GM12878 (cell line): ENCODE results near the gene SLC6A11. TPM values are rescaled to one million over a fixed set of nuclear protein-coding genes. Genes with fewer than 3 reads are reported as not detected.

Experiments
- ATAC-seq: fragments of 200-7000 bp; cut with Tn5 transposase; 3 replicates; pipeline ENCODE4 v1.9.1; 2020; ENCODE audit warnings: mild to moderate bottlenecking, moderate library complexity
- BruUV-seq: library from RNA; stranded (reverse); fragments of 400-500 nt; replicated peaks from 2 replicates; lab custom pipeline; 2021; lab: Mats Ljungman, UMichigan
- CTCF ChIA-PET: fragments of 300-600 bp; sonication (Branson Sonifier 250); formaldehyde crosslinking; extraction: SDS; loops from one replicate; lab custom pipeline; 2021; ENCODE audit warnings: inconsistent platforms; lab: Yijun Ruan, JAX
- POLR2A ChIA-PET: fragments of 350-600 bp; formaldehyde crosslinking; extraction: SDS; loops from one replicate; lab custom pipeline; 2021; ENCODE audit warnings: inconsistent platforms; lab: Charles Lee
- RAD21 ChIA-PET: fragments of 300-600 bp; sonication (Branson Sonifier 250); formaldehyde crosslinking; loops from one replicate; lab custom pipeline; 2023; ENCODE audit warnings: antibody characterized with exemption; ENCODE audit not compliant: unreplicated experiment; lab: Charles Lee
- SMC1A ChIA-PET: fragments of 300-600 bp; sonication (Branson Sonifier 250); formaldehyde crosslinking; loops from one replicate; lab custom pipeline; 2023; ENCODE audit not compliant: unreplicated experiment, uncharacterized antibody; lab: Charles Lee
- DNase-seq: peaks from one replicate; pipeline ENCODE4 v3.0.0-alpha.2; 2011; ENCODE audit warnings: low read depth, low spot score
- FAIRE-seq: peaks from 3 replicates; lab custom pipeline; 2011; peaks lifted over from hg19 to GRCh38; lab: Jason Lieb, UNC
- H2AFZ ChIP-seq: 2 replicates; pipeline ENCODE4 v1.6.0; 2011; ENCODE audit warnings: low read depth, low read length, control low read depth; ENCODE audit not compliant: control insufficient read depth
- H3K27ac ChIP-seq: 2 replicates; pipeline ENCODE4 v1.5.1; 2011; ENCODE audit warnings: control low read depth; ENCODE audit not compliant: control insufficient read depth, insufficient read depth
- H3K27me3 ChIP-seq, 2 experiments: replicated peaks in 1 of 2; 2 replicates each; pipeline versions ENCODE4 v1.6.0 to v1.6.1; 2011; ENCODE audit warnings: low read length in 1 of 2; ENCODE audit not compliant: control insufficient read depth in 2 of 2, insufficient read depth in 2 of 2
- H3K36me3 ChIP-seq, 2 experiments: 2 replicates each; pipeline ENCODE4 v1.5.1; 2011; ENCODE audit warnings: low read length in 1 of 2; ENCODE audit not compliant: control insufficient read depth in 2 of 2, insufficient read depth in 2 of 2
- H3K4me1 ChIP-seq: 2 replicates; pipeline ENCODE4 v1.6.1; 2011; ENCODE audit warnings: mild to moderate bottlenecking, low read length, moderate library complexity, mixed read lengths; ENCODE audit not compliant: control insufficient read depth, insufficient read depth
- H3K4me2 ChIP-seq: 2 replicates; pipeline ENCODE4 v1.6.0; 2011; ENCODE audit warnings: control low read depth; ENCODE audit not compliant: control insufficient read depth, insufficient read depth
- H3K4me3 ChIP-seq: fragments of 200-600 bp; sonication (generic); 2 replicates; pipeline ENCODE4 v1.5.1; 2016
- H3K79me2 ChIP-seq: 2 replicates; pipeline ENCODE4 v1.6.0; 2011; ENCODE audit warnings: low read length; ENCODE audit not compliant: control insufficient read depth, insufficient read depth
- H3K9ac ChIP-seq: 2 replicates; pipeline ENCODE4 v1.8.0; 2011; ENCODE audit warnings: low read length, control low read depth, mixed read lengths; ENCODE audit not compliant: control insufficient read depth, insufficient read depth
- H3K9me3 ChIP-seq: replicated peaks from 3 replicates; pipeline ENCODE4 v1.5.1; 2011; ENCODE audit warnings: mild to moderate bottlenecking, low read length; ENCODE audit not compliant: control insufficient read depth, insufficient read depth
- H4K20me1 ChIP-seq: 2 replicates; pipeline ENCODE4 v1.6.0; 2011; ENCODE audit not compliant: control insufficient read depth, insufficient read depth
- BCL11A ChIP-seq: IDR thresholded peaks from 2 replicates; pipeline ENCODE4 v1.6.1; 2011; ENCODE audit warnings: low read depth, low read length
- BMI1 ChIP-seq: fragments of 450-650 bp; IDR thresholded peaks from 2 replicates; pipeline ENCODE4 v1.6.1; 2016; ENCODE audit warnings: mild to moderate bottlenecking, moderate library complexity, borderline replicate concordance
- BRCA1 ChIP-seq: IDR thresholded peaks from 2 replicates; pipeline ENCODE4 v1.6.1; 2011; ENCODE audit warnings: low read depth, low read length, improper control_type of control experiment
- ESRRA ChIP-seq: IDR thresholded peaks from 2 replicates; pipeline ENCODE4 v1.6.1; 2012; ENCODE audit warnings: mild to moderate bottlenecking, low read length, improper control_type of control experiment
- HCFC1 ChIP-seq: fragments of 150-350 bp; IDR thresholded peaks from 2 replicates; pipeline ENCODE4 v1.6.1; 2014; ENCODE audit warnings: low read length
- JUNB ChIP-seq: IDR thresholded peaks from 2 replicates; pipeline ENCODE4 v1.6.1; 2016; ENCODE audit warnings: antibody characterized with exemption, mild to moderate bottlenecking
- MXI1 ChIP-seq: fragments of 150-350 bp; IDR thresholded peaks from 2 replicates; pipeline ENCODE4 v1.6.1; 2011; ENCODE audit warnings: low read depth, mild to moderate bottlenecking, inconsistent platforms, low read length, improper control_type of control experiment
- PAX8 ChIP-seq: fragments of 450-650 bp; IDR thresholded peaks from 2 replicates; pipeline ENCODE4 v1.6.1; 2017; ENCODE audit warnings: mild to moderate bottlenecking, moderate library complexity
- RBBP5 ChIP-seq: fragments of 200-600 bp; sonication (generic); conservative IDR thresholded peaks from 2 replicates; pipeline ENCODE4 v1.6.1; 2016
- SMC3 ChIP-seq: IDR thresholded peaks from 2 replicates; pipeline ENCODE4 v1.6.1; 2011; ENCODE audit warnings: low read length, improper control_type of control experiment, borderline replicate concordance
- SP1 ChIP-seq: IDR thresholded peaks from one replicate; pipeline ENCODE4 v1.6.1; 2011; ENCODE audit warnings: low read depth, low read length
- SRF ChIP-seq, 2 experiments: IDR thresholded peaks; 2 replicates each; pipeline ENCODE4 v1.6.1; 2011; ENCODE audit warnings: low read depth in 2 of 2, low read length in 2 of 2, mild to moderate bottlenecking in 1 of 2, moderate library complexity in 1 of 2
- TARDBP ChIP-seq: IDR thresholded peaks from 2 replicates; pipeline ENCODE4 v1.6.1; 2016; ENCODE audit warnings: borderline replicate concordance
- YBX1 ChIP-seq: fragments of 450-650 bp; IDR thresholded peaks from 2 replicates; pipeline ENCODE4 v1.6.1; 2016; ENCODE audit warnings: antibody characterized with exemption
- WGBS: methylation state at CpG from one replicate; pipeline ENCODE4 v1.1.6; 2016; ENCODE audit warnings: low lambda C conversion rate; ENCODE audit not compliant: insufficient replicate concordance, insufficient coverage; ENCODE audit errors: missing lambda C conversion rate; 5-methylcytosine and 5-hydroxymethylcytosine counted together
- in situ Hi-C: fragments of 300-500 bp; cut with MboI; formaldehyde crosslinking; loops from 9 replicates; pipeline ENCODE4 v1.14.3; 2018; ENCODE audit warnings: mixed read lengths
- intact Hi-C: fragments of 100-400 bp; cut with micrococcal nuclease; formaldehyde crosslinking; loops from one replicate; pipeline ENCODE4 v1.14.2; 2022; ENCODE audit not compliant: unreplicated experiment
- polyA plus RNA-seq, 11 experiments: library from polyadenylated mRNA; depleted of rRNA in 4 of 11; unstranded in 6 of 11; stranded (reverse) in 5 of 11; fragments of >200 nt; fragmentation: Nextera tagmentation in 4 of 11; fragmentation: Illumina TruSeq in 1 of 11; extraction: Ambion mirVana in 4 of 11; extraction: Trizol in 1 of 11; gene quantifications; 1 replicate in 1 of 11; 2 replicates in 10 of 11; pipeline versions ENCODE4 v1.2.1 to v1.2.3, GENCODE V29; 2011 to 2016; ENCODE audit warnings: inconsistent platforms in 2 of 11, missing spikeins in 2 of 11, low read depth in 1 of 11
- total RNA-seq, 4 experiments: library from RNA; depleted of rRNA in 3 of 4; stranded (reverse); fragments of >200 nt in 3 of 4; fragmentation: Illumina TruSeq in 1 of 4; extraction: Trizol in 1 of 4; gene quantifications; 2 replicates each; pipeline versions ENCODE4 v1.2.1 to v1.2.3, GENCODE V29; 2013 to 2021
- TF ChIP-seq, protein P1 (sequence below): fragments of 450-650 bp; conservative IDR thresholded peaks from 2 replicates; pipeline ENCODE4 v1.6.1; 2017; ENCODE audit warnings: mild to moderate bottlenecking, moderate library complexity
- TF ChIP-seq, protein P2 (sequence below): IDR thresholded peaks from 2 replicates; pipeline ENCODE4 v1.6.1; 2011; ENCODE audit warnings: mild to moderate bottlenecking, low read depth, low read length, moderate library complexity; ENCODE audit not compliant: insufficient replicate concordance
- TF ChIP-seq, protein P3 (sequence below): fragments of 450-650 bp; IDR thresholded peaks from 2 replicates; pipeline ENCODE4 v1.6.1; 2017; ENCODE audit warnings: borderline replicate concordance

The SLC6A11 gene
- total and polyA plus RNA-seq, 10 of the 15 experiments (the other 5 are each of a cell fraction or from before 2014, with no cell fraction given), result not detected

DNA sequence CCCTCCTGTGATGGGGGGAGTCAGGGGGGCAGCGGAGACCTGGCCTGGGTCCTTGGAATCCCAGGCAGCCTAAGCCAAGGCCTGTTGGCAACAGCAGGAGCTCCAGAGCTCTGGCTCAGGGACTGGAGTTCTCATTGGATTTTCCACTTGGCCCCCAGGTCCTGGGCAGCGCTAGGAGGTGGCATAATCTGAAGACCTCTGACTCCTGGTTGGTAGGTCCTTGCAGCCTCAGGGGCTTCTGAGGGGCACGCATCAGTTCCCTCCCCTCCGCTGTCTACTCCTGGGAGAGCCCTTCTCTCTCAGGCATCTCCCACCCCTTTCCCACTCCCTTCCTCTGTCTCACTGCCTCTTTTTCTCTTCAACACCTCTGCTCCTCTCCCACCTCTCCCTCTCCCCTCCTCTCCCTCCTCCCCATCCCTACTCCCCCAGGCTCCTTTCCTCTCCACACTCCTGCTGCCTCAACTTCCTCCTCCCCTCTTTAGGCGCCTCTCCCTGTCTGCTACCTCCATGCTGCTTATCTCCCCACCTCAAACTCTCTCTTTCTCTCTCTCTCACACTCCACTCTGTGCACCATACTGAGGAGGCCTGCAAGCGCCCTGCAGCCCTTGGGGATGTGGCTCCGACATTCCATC is 135.4 kb downstream of the SLC6A11 start:
- no peak for DNase-seq
- intact Hi-C loops (no loop called here), in situ Hi-C loops (no loop called here)
- ChIA-PET POLR2A (no interaction called here), CTCF (no interaction called here), SMC1A (no interaction called here), RAD21 (no interaction called here)
- Histone ChIP-seq H3K4me2 (no peak overlapping the region), H3K79me2 (no peaks in the 10 kb centered on the region), H2AFZ (no peak overlapping the region), H3K4me3 (no peak overlapping the region), H3K4me1 (no peaks in the 10 kb centered on the region), H3K9ac (no peak overlapping the region), H4K20me1 (no peaks in the 10 kb centered on the region), H3K9me3 (no peaks in the 10 kb centered on the region), H3K27me3 (no peaks in the 10 kb centered on the region; a peak in 1 of 4 replicates), H3K27ac (no peak overlapping the region), H3K36me3 (no peaks in the 10 kb centered on the region)
- no peak for ATAC-seq
- no peak for FAIRE-seq
- no TSS peak for BruUV-seq
- 36% methylated on average over 6 of the region's 7 CpGs for WGBS
- TF ChIP-seq SP1 (no peak), ESRRA (no peak), BMI1 (no peak), BRCA1 (no peak), HCFC1 (no peak), SMC3 (no peak), PAX8 (no peak), JUNB (no peak), SRF (IDR thresholded peaks at IDR 0.05; ENCODE audit: low read depth in 2 of 2, low read length in 2 of 2) (no peak), TARDBP (no peak), MXI1 (no peak), BCL11A (no peak), YBX1 (no peak), RBBP5 (no peak)
- TF ChIP-seq, protein P1, sequence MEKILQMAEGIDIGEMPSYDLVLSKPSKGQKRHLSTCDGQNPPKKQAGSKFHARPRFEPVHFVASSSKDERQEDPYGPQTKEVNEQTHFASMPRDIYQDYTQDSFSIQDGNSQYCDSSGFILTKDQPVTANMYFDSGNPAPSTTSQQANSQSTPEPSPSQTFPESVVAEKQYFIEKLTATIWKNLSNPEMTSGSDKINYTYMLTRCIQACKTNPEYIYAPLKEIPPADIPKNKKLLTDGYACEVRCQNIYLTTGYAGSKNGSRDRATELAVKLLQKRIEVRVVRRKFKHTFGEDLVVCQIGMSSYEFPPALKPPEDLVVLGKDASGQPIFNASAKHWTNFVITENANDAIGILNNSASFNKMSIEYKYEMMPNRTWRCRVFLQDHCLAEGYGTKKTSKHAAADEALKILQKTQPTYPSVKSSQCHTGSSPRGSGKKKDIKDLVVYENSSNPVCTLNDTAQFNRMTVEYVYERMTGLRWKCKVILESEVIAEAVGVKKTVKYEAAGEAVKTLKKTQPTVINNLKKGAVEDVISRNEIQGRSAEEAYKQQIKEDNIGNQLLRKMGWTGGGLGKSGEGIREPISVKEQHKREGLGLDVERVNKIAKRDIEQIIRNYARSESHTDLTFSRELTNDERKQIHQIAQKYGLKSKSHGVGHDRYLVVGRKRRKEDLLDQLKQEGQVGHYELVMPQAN, result no peak
- TF ChIP-seq, protein P2, sequence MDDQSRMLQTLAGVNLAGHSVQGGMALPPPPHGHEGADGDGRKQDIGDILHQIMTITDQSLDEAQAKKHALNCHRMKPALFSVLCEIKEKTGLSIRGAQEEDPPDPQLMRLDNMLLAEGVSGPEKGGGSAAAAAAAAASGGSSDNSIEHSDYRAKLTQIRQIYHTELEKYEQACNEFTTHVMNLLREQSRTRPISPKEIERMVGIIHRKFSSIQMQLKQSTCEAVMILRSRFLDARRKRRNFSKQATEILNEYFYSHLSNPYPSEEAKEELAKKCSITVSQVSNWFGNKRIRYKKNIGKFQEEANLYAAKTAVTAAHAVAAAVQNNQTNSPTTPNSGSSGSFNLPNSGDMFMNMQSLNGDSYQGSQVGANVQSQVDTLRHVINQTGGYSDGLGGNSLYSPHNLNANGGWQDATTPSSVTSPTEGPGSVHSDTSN, result no peak
- TF ChIP-seq, protein P3, sequence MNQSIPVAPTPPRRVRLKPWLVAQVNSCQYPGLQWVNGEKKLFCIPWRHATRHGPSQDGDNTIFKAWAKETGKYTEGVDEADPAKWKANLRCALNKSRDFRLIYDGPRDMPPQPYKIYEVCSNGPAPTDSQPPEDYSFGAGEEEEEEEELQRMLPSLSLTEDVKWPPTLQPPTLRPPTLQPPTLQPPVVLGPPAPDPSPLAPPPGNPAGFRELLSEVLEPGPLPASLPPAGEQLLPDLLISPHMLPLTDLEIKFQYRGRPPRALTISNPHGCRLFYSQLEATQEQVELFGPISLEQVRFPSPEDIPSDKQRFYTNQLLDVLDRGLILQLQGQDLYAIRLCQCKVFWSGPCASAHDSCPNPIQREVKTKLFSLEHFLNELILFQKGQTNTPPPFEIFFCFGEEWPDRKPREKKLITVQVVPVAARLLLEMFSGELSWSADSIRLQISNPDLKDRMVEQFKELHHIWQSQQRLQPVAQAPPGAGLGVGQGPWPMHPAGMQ, result no peak
